Measurements from ENCODE around the gene PKD1. TPM values are rescaled to one million over a fixed set of nuclear protein-coding genes. Genes with fewer than 3 reads are reported as not detected.

The PKD1 gene
- total RNA-seq, 1 experiment from 2014 or later, result 102 TPM

- TF ChIP-seq ZNF512 (CRISPR knock-in tag; IDR thresholded peaks at IDR 0.05; ENCODE audit: borderline replicate concordance), result no peak
- no peak for TF ChIP-seq ZNF219 (CRISPR knock-in tag; IDR thresholded peaks at IDR 0.05; ENCODE audit: borderline replicate concordance)
- TF ChIP-seq SMAD4 (CRISPR knock-in tag; IDR thresholded peaks at IDR 0.05), result 0 out of 2 replicates have a peak, but pooled peaks have one; percentile 1
- TF ChIP-seq ZMAT4 (CRISPR knock-in tag; IDR thresholded peaks at IDR 0.05), result peak; percentile 82
- TF ChIP-seq ZNF423 (CRISPR knock-in tag; IDR thresholded peaks at IDR 0.05), result no peak
- no peak; the same call in 1 of the 2 replicates for TF ChIP-seq NFE2L1 (CRISPR knock-in tag; IDR thresholded peaks at IDR 0.05)
- TF ChIP-seq ETV6 (CRISPR knock-in tag; IDR thresholded peaks at IDR 0.05), result peak; percentile 93
- peak; percentile 34; the same call in 1 of the 2 replicates for TF ChIP-seq PRDM15 (CRISPR knock-in tag; IDR thresholded peaks at IDR 0.05)
- TF ChIP-seq ZNF671 (CRISPR knock-in tag; IDR thresholded peaks at IDR 0.05), result peak; percentile 37; the same call in 1 of the 2 replicates
- no peak for TF ChIP-seq GTF2I (CRISPR knock-in tag; conservative IDR thresholded peaks at IDR 0.05)
- TF ChIP-seq GRHL2 (CRISPR knock-in tag; IDR thresholded peaks at IDR 0.05; ENCODE audit: insufficient replicate concordance, severe bottlenecking), result no peak
- TF ChIP-seq E2F1 (CRISPR knock-in tag; IDR thresholded peaks at IDR 0.05), result no peak
- TF ChIP-seq ATF6 (CRISPR knock-in tag; IDR thresholded peaks at IDR 0.05), result no peak
- peak; percentile 66; the same call in 1 of the 2 replicates for TF ChIP-seq IRF1 (CRISPR knock-in tag; IDR thresholded peaks at IDR 0.05)
- peak; percentile 45; the same call in 1 of the 2 replicates for TF ChIP-seq TP53 (CRISPR knock-in tag; IDR thresholded peaks at IDR 0.05)
- TF ChIP-seq ZNF263 (CRISPR knock-in tag; IDR thresholded peaks at IDR 0.05; ENCODE audit: low read depth), result no peak
- TF ChIP-seq CTCF (IDR thresholded peaks at IDR 0.05), result no peak
- TF ChIP-seq PREB (CRISPR knock-in tag; IDR thresholded peaks at IDR 0.05; ENCODE audit: borderline replicate concordance), result no peak
- no peak for TF ChIP-seq ZSCAN18 (CRISPR knock-in tag; IDR thresholded peaks at IDR 0.05)
- no peak for TF ChIP-seq CBFB (CRISPR knock-in tag; IDR thresholded peaks at IDR 0.05; ENCODE audit: low read depth)
- no peak for TF ChIP-seq SOX15 (CRISPR knock-in tag; IDR thresholded peaks at IDR 0.05)
Measured at GRCh38 chr16:2155091-2155950, 19.6 kb upstream of the PKD1 start, which contains the start of gene TRAF7 (continued).
